Transverse colon (tissue), 4 donors: ENCODE measurements around the gene SLC38A4. TPM values are rescaled to one million over a fixed set of nuclear protein-coding genes. Genes with fewer than 3 reads are reported as not detected.
"Not testable (repeated sequence)": the region's sequence is repeated elsewhere in the genome, so short reads cannot be mapped to it uniquely, and the experiment has no call there.

ENCODE experiments used
- DNase-seq: peaks from one replicate; pipeline ENCODE4 v3.0.0-alpha.2; 2019
- H3K27ac ChIP-seq, 4 donors: fragments of 200-600 bp; sonication (generic); 2 replicates each; pipeline ENCODE4 v1.5.1; 2016 to 2018; ENCODE audit warnings: inconsistent platforms in 4 of 4
- H3K27me3 ChIP-seq: fragments of 200-600 bp; sonication (generic); 2 replicates; pipeline ENCODE4 v1.5.1; 2017; ENCODE audit warnings: inconsistent platforms
- H3K36me3 ChIP-seq, 4 donors: fragments of 200-600 bp; sonication (generic); 2 replicates each; pipeline ENCODE4 v1.5.1; 2017 to 2019; ENCODE audit warnings: inconsistent platforms in 4 of 4
- H3K4me1 ChIP-seq, 4 donors: fragments of 200-600 bp; sonication (generic); 2 replicates each; pipeline ENCODE4 v1.5.1; 2017 to 2020; ENCODE audit warnings: inconsistent platforms in 4 of 4
- H3K4me3 ChIP-seq, 4 donors: fragments of 200-600 bp; sonication (generic); 1 replicate in 1 of 4; 2 replicates in 3 of 4; pipeline versions ENCODE4 v1.5.1 to v1.6.1; 2017 to 2019; ENCODE audit warnings: inconsistent platforms in 4 of 4
- H3K9me3 ChIP-seq, 2 donors: fragments of 200-600 bp; sonication (generic); 2 replicates each; pipeline ENCODE4 v1.5.1; 2017 to 2019; ENCODE audit warnings: inconsistent platforms in 2 of 2
- EP300 ChIP-seq: sonication (generic); formaldehyde crosslinking; IDR thresholded peaks from one replicate; pipeline ENCODE4 v1.6.1; 2017; ENCODE audit warnings: antibody characterized with exemption, low read depth
- POLR2A ChIP-seq: fragments of 450-650 bp; IDR thresholded peaks from one replicate; pipeline ENCODE4 v1.6.1; 2016; ENCODE audit warnings: antibody characterized with exemption, mild to moderate bottlenecking, moderate library complexity
- POLR2AphosphoS5 ChIP-seq, 3 donors: sonication (generic); formaldehyde crosslinking; IDR thresholded peaks; one replicate each; pipeline ENCODE4 v1.6.1; 2016; ENCODE audit warnings: antibody characterized with exemption in 3 of 3
- WGBS, 2 donors: methylation state at CpG; one replicate each; pipeline ENCODE4 v1.1.5; 2018; ENCODE audit warnings: low coverage in 1 of 2; 5-methylcytosine and 5-hydroxymethylcytosine counted together
- in situ Hi-C, 4 donors: fragments of 200-750 bp; cut with MboI; loops; one replicate each; pipeline versions ENCODE4 v1.15.0 to v1.15.1; 2017; ENCODE audit warnings: low sequenced_read_pairs in 3 of 4, low pct_ligation_motif_present in 1 of 4, low pct_unique_long_range_greater_than_20kb in 1 of 4
- intact Hi-C: fragments of 100-400 bp; cut with DNase I; formaldehyde crosslinking; loops from one replicate; pipeline ENCODE4 v1.15.1; 2023; ENCODE audit warnings: low total_unique reads
- total RNA-seq, 4 donors: library from RNA; depleted of rRNA; stranded (reverse); fragments of >200 nt; gene quantifications; one replicate each; pipeline ENCODE4 v1.1.0, GENCODE V29; 2016
- TF ChIP-seq, protein P1 (sequence below), 5 experiments: fragments of 200-600 bp in 3 of 5; fragments of 450-650 bp in 2 of 5; sonication (generic) in 3 of 5; IDR thresholded peaks; 1 replicate in 2 of 5; 2 replicates in 3 of 5; pipeline ENCODE4 v1.5.1; 2016 to 2017; ENCODE audit warnings: antibody characterized with exemption in 5 of 5, inconsistent platforms in 3 of 5, mild to moderate bottlenecking in 2 of 5, moderate library complexity in 1 of 5

The SLC38A4 gene
- total RNA-seq, 4 donors from 2014 or later: 2.2 to 19.7 (median 6.7) TPM

DNA sequence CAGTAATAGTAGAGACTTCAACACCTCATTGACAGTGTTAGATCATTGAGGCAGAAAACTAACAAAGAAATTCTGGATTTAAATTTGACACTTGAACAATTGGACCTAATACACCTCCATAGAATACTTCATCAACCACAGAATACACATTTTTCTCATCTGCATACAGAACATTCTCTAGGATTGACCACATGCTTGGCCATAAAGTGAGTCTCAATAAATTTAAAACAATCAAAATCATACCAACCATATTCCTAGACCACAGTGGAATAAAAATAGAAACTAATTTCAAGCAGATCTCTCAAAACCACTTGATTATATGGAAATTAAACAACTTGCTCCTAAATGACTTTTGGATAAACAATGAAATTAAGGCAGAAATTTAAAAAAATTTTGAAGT lies 82.3 kb downstream of the SLC38A4 start:
- Histone ChIP-seq H3K36me3 (no peaks in the 10 kb centered on the region), H3K27ac (no peak overlapping the region), H3K4me3 (no peak overlapping the region), H3K4me1 (no peaks in the 10 kb centered on the region), H3K9me3 (peaks cover 1 to 4% of the 10 kb centered on the region in 2 donors), H3K27me3 (no peaks in the 10 kb centered on the region)
- no peak for TF ChIP-seq POLR2A
- TF ChIP-seq, protein P1, sequence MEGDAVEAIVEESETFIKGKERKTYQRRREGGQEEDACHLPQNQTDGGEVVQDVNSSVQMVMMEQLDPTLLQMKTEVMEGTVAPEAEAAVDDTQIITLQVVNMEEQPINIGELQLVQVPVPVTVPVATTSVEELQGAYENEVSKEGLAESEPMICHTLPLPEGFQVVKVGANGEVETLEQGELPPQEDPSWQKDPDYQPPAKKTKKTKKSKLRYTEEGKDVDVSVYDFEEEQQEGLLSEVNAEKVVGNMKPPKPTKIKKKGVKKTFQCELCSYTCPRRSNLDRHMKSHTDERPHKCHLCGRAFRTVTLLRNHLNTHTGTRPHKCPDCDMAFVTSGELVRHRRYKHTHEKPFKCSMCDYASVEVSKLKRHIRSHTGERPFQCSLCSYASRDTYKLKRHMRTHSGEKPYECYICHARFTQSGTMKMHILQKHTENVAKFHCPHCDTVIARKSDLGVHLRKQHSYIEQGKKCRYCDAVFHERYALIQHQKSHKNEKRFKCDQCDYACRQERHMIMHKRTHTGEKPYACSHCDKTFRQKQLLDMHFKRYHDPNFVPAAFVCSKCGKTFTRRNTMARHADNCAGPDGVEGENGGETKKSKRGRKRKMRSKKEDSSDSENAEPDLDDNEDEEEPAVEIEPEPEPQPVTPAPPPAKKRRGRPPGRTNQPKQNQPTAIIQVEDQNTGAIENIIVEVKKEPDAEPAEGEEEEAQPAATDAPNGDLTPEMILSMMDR (IDR thresholded peaks at IDR 0.05): no peak
- no peak for TF ChIP-seq EP300
- no peak for TF ChIP-seq POLR2AphosphoS5 (IDR thresholded peaks at IDR 0.05)
- in situ Hi-C loops (no loop called here), intact Hi-C loops (no loop called here)
- DNase-seq: no peak

DNA sequence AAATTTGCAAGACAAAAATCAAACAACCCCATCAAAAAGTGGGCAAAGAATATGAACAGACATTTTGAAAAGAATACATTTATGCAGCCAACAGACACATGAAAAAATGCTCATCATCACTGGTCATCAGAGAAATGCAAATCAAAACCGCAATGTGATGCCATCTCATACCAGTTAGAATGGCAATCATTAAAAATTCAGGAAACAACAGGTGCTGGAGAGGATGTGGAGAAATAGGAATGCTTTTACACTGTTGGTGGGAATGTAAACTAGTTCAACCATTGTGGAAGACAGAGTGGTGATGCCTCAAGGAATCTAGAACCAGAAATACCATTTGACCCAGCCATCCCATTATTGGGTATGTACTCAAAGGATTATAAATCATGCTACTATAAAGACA lies 83.5 kb downstream of the SLC38A4 start:
- H3K27me3 ChIP-seq, DNase-seq, intact Hi-C loops, H3K27ac ChIP-seq, in situ Hi-C loops, H3K4me3 ChIP-seq, H3K9me3 ChIP-seq, H3K36me3 ChIP-seq, H3K4me1 ChIP-seq: not testable (repeated sequence)
- 75 to 97% methylated on average over 1 of the region's 1 CpG for WGBS, 2 donors

DNA sequence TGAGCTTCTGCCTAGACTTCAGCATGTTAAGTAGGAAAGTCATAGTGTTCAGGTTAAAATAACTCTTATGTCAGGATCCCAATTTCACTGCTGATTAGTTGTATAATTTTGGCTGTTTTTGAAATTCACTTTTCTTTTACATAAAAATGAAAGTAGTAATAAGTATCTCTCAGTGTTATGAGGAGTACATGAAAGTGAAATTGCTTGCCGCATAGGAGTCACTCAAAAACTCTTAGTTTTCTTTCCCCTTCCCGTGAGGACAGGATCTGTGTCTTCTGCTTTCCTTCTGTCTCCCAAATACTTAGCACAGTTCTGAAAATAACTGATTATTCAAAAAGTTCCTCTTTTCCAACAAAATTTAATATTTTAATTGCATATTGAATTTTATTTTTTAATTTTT lies 100.5 kb downstream of the SLC38A4 start:
- WGBS, 2 donors: 74 to 82% methylated on average over 2 of the region's 2 CpGs
- H3K36me3 ChIP-seq: no peaks in the 10 kb centered on the region
- no peak overlapping the region for H3K27ac ChIP-seq
- no peak overlapping the region for H3K4me3 ChIP-seq
- no peaks in the 10 kb centered on the region for H3K9me3 ChIP-seq
- no peaks in the 10 kb centered on the region for H3K4me1 ChIP-seq
- in situ Hi-C loops: no loop called here
- intact Hi-C loops: no loop called here
- TF ChIP-seq, protein P1 (IDR thresholded peaks at IDR 0.05): no peak
- no peak for TF ChIP-seq POLR2A
- TF ChIP-seq POLR2AphosphoS5 (IDR thresholded peaks at IDR 0.05): no peak
- no peak for DNase-seq
- H3K27me3 ChIP-seq: no peaks in the 10 kb centered on the region

DNA sequence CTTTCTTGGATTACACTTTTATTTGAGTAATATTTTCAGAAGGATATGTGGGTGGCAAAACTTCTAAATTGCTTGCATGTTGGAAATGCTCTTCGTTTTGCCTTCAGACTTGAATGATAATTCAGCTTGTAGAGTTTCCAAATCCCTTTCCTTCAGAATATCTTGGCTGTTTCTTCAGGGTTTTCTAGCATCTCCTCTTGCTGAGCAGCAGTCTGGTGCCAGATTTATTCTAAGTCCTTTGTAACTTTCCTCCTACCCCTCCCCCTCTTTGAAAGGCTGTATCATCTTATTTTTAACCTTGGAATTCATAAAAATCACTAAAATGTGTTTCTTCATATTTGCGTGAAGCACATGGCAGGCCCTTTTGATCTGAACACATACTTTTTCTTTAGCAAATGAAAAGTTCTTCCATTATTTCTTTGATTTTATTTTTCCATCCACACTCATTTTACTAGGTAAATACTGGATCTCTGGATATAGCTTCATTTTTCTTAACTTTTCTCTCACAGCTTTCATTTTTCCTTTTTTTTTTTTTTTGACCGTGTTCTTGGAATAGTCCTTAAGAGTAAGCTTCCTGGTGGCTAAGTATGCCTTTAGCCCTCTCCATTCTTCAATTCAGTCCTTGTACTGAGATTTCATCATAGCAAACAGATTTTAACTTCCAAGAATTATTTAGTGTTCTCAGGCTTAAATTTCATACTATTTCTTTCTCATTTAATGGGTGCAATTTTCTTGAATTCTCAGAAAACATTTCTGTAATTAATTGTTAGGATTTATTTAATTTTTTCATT lies 102.0 kb downstream of the SLC38A4 start:
- intact Hi-C loops: no loop called here
- in situ Hi-C loops: no loop called here
- Histone ChIP-seq H3K27ac (no peak overlapping the region), H3K9me3 (no peaks in the 10 kb centered on the region), H3K27me3 (no peaks in the 10 kb centered on the region), H3K4me3 (no peak overlapping the region), H3K36me3 (no peaks in the 10 kb centered on the region), H3K4me1 (no peaks in the 10 kb centered on the region)
- DNase-seq: no peak
- WGBS, 2 donors: 54 to 57% methylated on average over 3 of the region's 3 CpGs
- TF ChIP-seq, protein P1 (IDR thresholded peaks at IDR 0.05): no peak
- TF ChIP-seq POLR2AphosphoS5 (IDR thresholded peaks at IDR 0.05) (no peak), POLR2A (no peak), EP300 (no peak)
